Hematopoietic multipotent progenitor cell treated with erythropoietin and hydrocortisone succinate and interleukin-3 and kit ligand, for 8 days (in vitro differentiated cells): ENCODE data around the gene TDRKH.

ENCODE experiments used
- DNase-seq: peaks from one replicate; pipeline ENCODE4 v3.0.0-alpha.2; 2015

The TDRKH gene

GRCh38 chr1:151822404-151822803 lies 32.1 kb upstream of the TDRKH start:
- DNase-seq, result no peak

- no peak for DNase-seq
Measured at GRCh38 chr1:151820940-151821339, 30.6 kb upstream of the TDRKH start.

- no peak for DNase-seq
Measured at GRCh38 chr1:151819976-151820623, 29.8 kb upstream of the TDRKH start.

- no peak for DNase-seq
Measured at GRCh38 chr1:151819227-151819835, 29.0 kb upstream of the TDRKH start.

GRCh38 chr1:151817353-151817730 lies 27.0 kb upstream of the TDRKH start:
- no peak for DNase-seq

- DNase-seq, result no peak
Measured at GRCh38 chr1:151816548-151817352, 26.4 kb upstream of the TDRKH start.

GRCh38 chr1:151815716-151816327 lies 25.5 kb upstream of the TDRKH start:
- DNase-seq, result no peak

- DNase-seq, result no peak
Measured at GRCh38 chr1:151814971-151815545, 24.8 kb upstream of the TDRKH start.

- DNase-seq, result no peak
Measured at GRCh38 chr1:151814426-151814825, 24.1 kb upstream of the TDRKH start.

GRCh38 chr1:151813271-151813977 lies 23.1 kb upstream of the TDRKH start:
- no peak for DNase-seq

- DNase-seq, result no peak
Measured at GRCh38 chr1:151811181-151811580, 20.9 kb upstream of the TDRKH start.

- DNase-seq, result no peak
Measured at GRCh38 chr1:151809985-151810556, 19.8 kb upstream of the TDRKH start.

GRCh38 chr1:151809290-151809984 lies 19.1 kb upstream of the TDRKH start:
- DNase-seq, result no peak

- no peak for DNase-seq
Measured at GRCh38 chr1:151807766-151808165, 17.5 kb upstream of the TDRKH start.

GRCh38 chr1:151807131-151807530 lies 16.8 kb upstream of the TDRKH start:
- no peak for DNase-seq

- DNase-seq, result no peak
Measured at GRCh38 chr1:151806170-151806569, 15.9 kb upstream of the TDRKH start.

GRCh38 chr1:151805066-151805820 lies 14.9 kb upstream of the TDRKH start, which contains the start of gene LINGO4:
TSS of gene LINGO4 (minus strand) at chr1:151805419. CDS start at chr1:151802704, 2,715 bp downstream.
- DNase-seq, result no peak

GRCh38 chr1:151803915-151804314 lies 13.6 kb upstream of the TDRKH start:
- no peak for DNase-seq

- no peak for DNase-seq
Measured at GRCh38 chr1:151803164-151803563, 12.9 kb upstream of the TDRKH start.

GRCh38 chr1:151802372-151802771 lies 12.1 kb upstream of the TDRKH start:
- no peak for DNase-seq

- no peak for DNase-seq
Measured at GRCh38 chr1:151801846-151802245, 11.5 kb upstream of the TDRKH start.
